ENCODE measurements around the gene ARFGAP3.

Gene ARFGAP3

GRCh38 chr22:42820045-42820763, 36.9 kb downstream of the ARFGAP3 start:
- DNase-seq (ENCODE audit: low read depth in 2 of 2) = no peak

DNA sequence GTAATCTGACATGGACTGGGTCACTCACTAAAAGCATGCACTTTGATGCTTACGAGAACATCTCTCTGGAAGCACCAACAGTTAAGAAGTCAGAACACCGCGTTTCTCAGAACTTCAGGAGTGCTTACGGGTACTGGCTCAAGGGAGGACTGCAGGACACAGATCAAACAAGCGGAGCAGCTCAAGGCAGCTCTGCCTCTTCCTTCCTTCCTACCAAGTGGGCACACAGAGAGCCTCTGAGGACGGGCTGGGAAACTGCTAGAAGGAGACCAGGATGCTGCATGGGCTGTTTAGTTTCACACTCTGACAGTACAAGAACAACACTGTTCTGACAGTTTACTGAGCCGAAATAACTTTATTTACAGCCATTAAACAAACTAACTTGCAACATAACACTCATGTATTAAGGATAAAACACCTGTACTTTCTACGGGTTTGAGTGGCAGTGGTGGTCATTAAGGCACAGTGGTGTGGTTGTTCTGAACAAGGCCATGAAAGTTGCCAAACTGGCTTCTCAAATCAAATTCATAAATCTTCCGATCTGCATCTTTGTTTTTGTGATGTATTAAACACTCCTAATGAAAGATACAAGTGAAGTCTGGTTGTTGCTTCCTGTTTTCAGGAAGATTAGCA, 37.5 kb downstream of the ARFGAP3 start:
- no peak for DNase-seq (ENCODE audit: low read depth in 2 of 2)

GRCh38 chr22:42817556-42817955, 39.5 kb downstream of the ARFGAP3 start:
- no peak for DNase-seq (ENCODE audit: low read depth in 2 of 2)

DNA sequence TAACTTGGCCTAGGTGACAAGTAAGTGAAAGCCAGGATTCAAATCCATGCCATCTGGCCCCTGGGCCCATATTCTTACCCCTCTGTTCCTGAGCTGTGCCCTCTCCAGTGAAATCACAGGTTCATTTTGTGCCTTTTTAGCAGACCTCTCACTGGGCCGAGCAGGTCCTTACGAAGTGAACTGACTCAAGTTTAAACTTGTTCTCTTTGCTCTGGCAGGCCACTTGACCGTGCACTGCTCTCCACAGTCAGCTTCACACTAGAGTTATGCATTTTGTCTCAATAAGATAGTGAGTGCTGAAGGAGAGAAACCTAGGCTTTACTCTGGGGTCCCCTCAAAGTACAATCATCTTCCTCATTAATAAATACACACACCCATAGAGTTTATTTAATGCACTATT, 40.7 kb downstream of the ARFGAP3 start:
- DNase-seq (ENCODE audit: low read depth in 2 of 2) = no peak

DNA sequence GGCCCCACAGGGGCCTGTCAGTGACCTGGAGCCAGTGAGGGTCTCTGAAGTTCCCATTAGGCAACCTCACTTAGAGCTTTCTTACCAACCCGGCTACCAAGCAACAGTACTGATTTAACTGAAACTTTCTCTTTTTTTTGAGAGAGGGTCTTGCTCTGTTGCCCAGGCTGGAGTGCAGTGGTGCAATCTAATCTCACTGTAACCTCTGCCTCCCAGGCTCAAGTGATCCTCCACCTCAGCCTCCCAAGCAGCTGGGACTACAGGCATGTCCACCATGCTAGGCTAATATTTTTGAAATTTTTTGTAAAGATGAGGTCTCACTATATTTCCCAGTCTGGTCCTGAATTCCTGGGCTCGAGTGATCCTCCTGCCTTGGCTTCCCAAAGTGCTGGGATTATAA, 42.5 kb downstream of the ARFGAP3 start:
- DNase-seq (ENCODE audit: low read depth in 2 of 2) = no peak

GRCh38 chr22:42814215-42814614, 42.9 kb downstream of the ARFGAP3 start:
- DNase-seq (ENCODE audit: low read depth in 2 of 2) = no peak

DNA sequence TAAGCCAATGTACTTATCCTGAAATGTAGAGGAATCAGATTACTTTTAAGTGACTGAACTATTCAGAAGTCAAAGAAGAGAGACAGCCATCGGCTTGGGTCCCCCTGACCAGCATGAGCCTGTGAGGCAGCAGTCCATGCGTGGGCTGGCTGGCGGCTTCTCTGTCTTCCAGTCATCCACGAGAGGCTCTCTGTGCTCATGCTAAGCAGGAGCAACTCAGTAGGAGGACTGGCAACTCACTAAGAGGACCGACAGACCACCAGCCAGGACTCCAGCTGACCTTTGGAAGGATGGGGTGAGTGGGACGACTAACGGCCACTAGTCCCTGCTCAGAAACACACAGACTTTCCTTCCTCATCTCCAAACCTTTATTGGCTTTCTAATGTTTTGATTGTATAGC, 43.6 kb downstream of the ARFGAP3 start:
- DNase-seq (ENCODE audit: low read depth in 2 of 2) = no peak

GRCh38 chr22:42811459-42811858, 45.6 kb downstream of the ARFGAP3 start:
- no peak for DNase-seq (ENCODE audit: low read depth in 2 of 2)

DNA sequence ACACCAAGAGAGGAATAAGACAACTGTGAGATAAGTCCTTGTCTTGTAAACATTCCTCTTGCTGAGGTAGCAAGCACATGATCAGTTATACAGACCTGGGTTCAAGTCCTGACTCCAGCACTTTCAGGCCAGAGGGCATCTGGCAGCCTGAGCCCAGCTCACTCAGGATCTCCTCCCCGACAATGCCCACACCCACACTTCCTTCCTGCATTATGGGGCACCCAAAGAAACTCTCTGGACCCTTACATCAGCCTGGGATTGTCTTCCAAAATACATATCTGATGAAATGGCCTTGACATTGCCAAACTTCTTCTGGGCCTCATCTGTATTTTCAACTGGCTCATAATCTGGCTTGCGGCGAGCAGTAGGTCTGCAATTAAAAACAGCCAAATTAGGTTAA, 48.6 kb downstream of the ARFGAP3 start:
- DNase-seq (ENCODE audit: low read depth in 2 of 2) = no peak

DNA sequence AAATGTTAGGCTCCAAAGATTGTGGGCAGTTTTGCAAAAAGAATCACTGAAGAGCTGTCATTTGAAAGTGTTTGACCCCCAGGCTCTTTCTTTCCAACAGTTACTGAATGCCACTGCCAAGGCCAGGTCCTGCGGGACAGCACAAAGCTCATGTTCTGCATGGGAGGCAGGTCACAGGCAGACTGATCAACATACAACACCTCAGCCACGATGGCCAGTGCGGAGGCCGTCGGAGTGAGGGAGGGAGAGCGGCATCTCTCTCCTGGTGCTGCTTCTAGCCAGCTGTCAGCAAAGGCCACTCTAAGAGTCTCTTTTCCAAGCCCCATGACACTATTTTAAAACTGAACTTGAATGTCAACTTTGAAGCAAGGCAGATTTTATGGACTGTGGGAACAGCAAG, 49.9 kb downstream of the ARFGAP3 start:
- no peak for DNase-seq (ENCODE audit: low read depth in 2 of 2)

- no peak for DNase-seq (ENCODE audit: low read depth in 2 of 2)
Measured at GRCh38 chr22:42805998-42806830, 50.9 kb downstream of the ARFGAP3 start.

DNA sequence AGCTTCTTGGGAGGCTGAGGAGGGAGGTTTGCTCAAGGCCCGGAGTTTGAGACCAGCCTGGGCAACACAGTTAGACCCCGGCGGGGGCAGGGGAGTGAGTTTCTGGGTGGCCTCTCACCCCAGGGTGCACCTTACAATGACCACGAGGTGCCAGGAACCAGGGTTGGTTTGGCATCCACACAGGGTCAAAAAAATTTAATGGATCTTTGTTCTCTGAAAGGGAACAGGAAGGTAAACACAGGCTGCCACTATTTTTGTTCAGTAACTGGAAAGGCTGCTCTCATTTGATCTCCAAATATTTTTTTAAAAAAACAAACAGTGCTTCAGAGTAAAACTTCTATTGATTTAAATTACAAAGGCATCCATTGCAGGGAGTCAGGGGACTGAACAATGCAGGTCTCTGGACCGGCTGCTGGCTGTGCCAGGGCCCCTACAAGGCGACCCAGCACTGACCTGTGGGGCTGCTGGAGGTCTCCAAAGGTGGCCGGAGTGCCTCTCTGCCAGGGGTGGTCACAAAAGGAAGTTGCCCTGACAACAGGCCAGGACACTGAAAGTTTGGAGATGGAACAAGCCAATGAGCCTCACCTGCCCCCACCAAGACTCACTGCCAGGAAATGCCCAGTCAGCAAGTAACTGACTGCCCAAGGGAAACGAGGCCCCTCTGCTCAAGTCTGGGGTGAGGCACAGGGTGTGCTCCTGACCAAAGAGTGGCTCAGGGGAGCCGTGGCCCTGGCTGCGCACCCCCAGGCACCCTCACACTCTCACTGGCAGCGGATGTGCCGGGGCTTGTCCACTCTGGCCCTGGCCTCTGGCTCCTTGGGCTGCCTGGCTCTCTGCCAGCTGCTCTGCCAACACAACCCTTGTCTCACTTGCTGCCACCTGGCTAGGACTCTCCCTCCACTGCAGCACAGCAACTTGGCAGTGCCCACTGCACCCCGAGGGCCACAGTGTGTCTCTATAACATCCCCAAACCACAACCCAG, 51.8 kb downstream of the ARFGAP3 start:
- no peak for DNase-seq (ENCODE audit: low read depth in 2 of 2)

GRCh38 chr22:42803389-42803788, 53.7 kb downstream of the ARFGAP3 start:
- DNase-seq (ENCODE audit: low read depth in 2 of 2) = no peak

GRCh38 chr22:42801252-42802080, 55.6 kb downstream of the ARFGAP3 start:
- no peak for DNase-seq (ENCODE audit: low read depth in 2 of 2)

DNA sequence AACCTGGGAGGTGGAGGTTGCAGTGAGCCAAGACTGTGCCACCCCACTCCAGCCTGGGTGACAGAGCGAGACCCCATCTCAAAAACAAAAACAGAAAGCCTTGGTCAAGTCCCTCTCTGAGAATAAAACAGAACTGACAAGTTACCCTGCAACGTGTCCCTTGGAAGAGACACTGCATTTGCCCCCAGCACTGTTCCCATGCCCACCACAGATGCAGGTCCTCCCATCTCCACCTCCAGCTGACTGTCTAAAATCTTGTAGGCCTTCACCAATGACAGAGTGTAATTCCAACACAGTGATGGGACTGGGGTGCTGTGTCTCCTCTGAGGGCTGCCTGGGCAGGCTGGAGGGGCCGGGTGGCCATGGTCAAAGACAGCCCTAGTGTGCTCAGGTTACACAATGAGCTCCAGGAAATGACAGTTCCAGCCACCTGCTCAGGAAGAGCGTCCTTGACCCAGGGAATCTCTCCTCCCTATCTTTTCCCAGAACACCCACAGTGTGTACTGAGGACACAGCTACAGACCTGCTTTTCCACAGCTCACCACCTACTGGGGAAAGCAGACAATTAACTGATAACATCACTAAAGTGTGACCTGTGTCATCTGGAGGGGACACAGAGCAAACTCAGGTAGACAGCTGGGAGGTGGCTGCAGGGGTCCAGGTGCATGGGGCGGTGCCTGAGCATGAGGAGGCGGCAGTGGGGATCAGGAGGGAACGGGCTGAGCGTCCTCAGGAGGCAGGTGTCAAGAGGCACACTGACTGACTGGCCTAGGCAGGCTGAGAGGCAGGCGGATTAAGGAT, 56.4 kb downstream of the ARFGAP3 start:
- no peak for DNase-seq (ENCODE audit: low read depth in 2 of 2)

- DNase-seq (ENCODE audit: low read depth in 2 of 2) = no peak
Measured at GRCh38 chr22:42799461-42800405, 57.3 kb downstream of the ARFGAP3 start.

GRCh38 chr22:42799061-42799460, 58.0 kb downstream of the ARFGAP3 start:
- no peak for DNase-seq (ENCODE audit: low read depth in 2 of 2)

DNA sequence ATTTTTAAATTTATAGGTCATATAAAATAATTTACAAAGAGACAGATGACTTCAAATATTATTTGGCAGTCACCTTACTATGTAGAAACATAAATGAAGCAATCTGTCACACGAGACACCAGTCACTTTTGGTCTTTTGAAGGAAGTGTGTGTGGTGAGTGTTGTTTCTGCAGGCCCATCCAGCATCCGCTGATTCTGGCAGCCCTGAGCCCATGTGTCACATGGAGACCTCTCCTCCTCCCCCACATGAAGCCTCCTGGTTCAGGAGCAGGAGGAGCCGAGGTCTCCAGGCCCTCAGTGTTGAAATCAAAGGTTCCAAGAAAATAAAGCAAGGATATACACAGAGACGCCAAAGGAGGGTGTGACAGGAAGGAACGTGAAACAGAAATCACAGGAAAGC, 60.1 kb downstream of the ARFGAP3 start:
- DNase-seq (ENCODE audit: low read depth in 2 of 2) = no peak

DNA sequence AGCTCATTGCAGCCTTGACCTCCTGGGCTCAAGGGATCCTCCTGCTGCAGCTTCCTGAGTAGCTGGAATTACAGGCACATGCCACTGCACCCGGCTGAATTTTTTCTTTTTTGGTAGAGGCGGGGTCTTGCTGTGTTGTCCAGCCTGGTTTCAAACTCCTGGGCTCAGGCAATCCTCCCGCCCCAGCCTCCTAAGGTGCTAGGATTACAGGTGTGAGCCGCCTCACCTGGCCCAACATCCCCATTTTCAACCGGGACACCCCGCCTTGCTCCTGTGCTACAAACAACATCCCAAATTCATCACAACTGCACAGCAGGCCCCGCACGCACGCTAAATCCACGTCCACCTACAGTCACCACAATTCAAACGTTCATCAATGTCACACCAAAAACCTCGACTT, 61.0 kb downstream of the ARFGAP3 start:
- no peak for DNase-seq (ENCODE audit: low read depth in 2 of 2)

All from stimulated activated CD8-positive, alpha-beta memory T cell treated with anti-CD3 and anti-CD28 coated beads, Interleukin-15, amount 100 ng/mL, for 4 hours (primary cell).